Gastrocnemius medialis (tissue), 4 donors: Measurements from ENCODE around the gene MLYCD.

Experiments used
- POLR2A ChIP-seq, 2 donors: fragments of 450-650 bp; IDR thresholded peaks; one replicate each; pipeline ENCODE4 v1.6.1; 2017; ENCODE audit warnings: antibody characterized with exemption in 2 of 2, mild to moderate bottlenecking in 2 of 2, moderate library complexity in 2 of 2
- TF ChIP-seq, protein P1 (sequence below), 5 experiments: fragments of 450-650 bp in 3 of 5; fragments of 200-600 bp in 2 of 5; sonication (generic) in 2 of 5; IDR thresholded peaks in 4 of 5; conservative IDR thresholded peaks in 1 of 5; 1 replicate in 4 of 5; 2 replicates in 1 of 5; pipeline ENCODE4 v1.5.1; 2016 to 2019; ENCODE audit warnings: antibody characterized with exemption in 5 of 5, mild to moderate bottlenecking in 3 of 5, moderate library complexity in 3 of 5

DNA sequence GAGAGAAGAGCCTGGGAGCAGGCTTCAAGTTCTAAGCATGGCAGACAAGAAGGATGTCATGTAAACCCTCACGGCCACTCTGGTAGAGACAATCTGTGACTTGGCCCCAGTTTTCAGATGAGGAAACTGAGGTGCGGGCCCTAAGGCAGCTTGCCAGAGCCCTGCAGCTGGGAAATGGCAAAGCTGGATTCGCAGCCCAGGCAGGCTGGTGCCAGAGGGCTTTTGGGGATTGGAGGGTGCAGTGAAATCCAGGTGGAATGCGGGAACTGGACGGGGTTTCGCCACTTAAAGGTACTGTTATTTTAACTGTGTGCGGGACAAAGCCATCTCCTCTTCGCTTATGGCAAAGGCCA lies 53.6 kb downstream of the MLYCD start:
- TF ChIP-seq, protein P1, sequence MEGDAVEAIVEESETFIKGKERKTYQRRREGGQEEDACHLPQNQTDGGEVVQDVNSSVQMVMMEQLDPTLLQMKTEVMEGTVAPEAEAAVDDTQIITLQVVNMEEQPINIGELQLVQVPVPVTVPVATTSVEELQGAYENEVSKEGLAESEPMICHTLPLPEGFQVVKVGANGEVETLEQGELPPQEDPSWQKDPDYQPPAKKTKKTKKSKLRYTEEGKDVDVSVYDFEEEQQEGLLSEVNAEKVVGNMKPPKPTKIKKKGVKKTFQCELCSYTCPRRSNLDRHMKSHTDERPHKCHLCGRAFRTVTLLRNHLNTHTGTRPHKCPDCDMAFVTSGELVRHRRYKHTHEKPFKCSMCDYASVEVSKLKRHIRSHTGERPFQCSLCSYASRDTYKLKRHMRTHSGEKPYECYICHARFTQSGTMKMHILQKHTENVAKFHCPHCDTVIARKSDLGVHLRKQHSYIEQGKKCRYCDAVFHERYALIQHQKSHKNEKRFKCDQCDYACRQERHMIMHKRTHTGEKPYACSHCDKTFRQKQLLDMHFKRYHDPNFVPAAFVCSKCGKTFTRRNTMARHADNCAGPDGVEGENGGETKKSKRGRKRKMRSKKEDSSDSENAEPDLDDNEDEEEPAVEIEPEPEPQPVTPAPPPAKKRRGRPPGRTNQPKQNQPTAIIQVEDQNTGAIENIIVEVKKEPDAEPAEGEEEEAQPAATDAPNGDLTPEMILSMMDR (IDR thresholded peaks at IDR 0.05 in 4 of 5, conservative IDR thresholded peaks at IDR 0.05 in 1 of 5), result no peak
- no peak for TF ChIP-seq POLR2A (IDR thresholded peaks at IDR 0.05)
